OCI-M1 (cell line): ENCODE data around the gene TBL1Y.
"Not testable (repeated sequence)": the region's sequence is repeated elsewhere in the genome, so short reads cannot be mapped to it uniquely, and the experiment has no call there.

ENCODE experiments used
- DNase-seq: peaks from one replicate; lab custom pipeline; 2025; lab: John Stamatoyannopoulos, UW

Gene TBL1Y

DNA sequence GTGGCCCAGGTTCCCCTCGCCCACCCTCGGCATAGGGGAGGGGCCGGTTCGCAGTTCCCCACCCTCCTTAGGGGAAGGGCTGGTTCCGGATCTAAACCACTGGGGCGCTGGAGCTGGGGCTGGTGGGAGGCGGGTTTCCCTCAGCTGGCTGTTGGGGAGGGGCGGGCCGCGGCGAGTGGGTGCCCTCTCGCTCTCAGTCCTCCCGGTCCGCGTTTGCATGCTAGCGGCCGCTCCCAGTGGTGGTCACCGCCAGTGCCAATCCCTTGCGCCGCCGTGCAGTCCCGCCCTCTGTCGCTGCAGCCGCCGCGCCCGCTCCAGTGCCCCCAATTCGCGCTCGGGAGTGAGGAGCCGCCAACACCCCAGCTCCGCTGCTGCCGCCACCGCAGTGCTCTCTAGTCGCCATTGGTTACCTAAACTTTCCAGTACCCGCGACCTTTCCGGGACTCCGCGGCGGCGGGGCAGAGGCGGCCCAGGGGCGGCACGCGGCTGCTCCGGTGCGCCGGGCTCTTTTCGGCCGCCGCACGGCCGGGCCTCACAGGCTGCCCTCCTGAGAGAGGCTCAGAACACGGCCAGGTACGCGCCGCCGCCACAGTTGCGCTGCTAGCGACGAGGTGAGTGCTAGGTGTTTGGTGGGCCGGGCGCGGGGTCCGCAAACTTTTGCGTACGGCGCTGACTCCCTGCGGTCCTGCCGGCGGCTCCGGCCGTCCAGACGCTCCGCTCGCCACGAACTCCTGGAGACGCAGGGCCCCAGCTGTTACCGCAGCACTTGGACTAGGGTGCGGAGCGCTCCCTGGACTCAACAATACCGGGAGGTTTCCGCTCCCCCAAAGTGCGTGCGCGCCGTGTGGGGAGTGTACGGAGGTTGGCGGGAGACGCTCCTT is at the start of gene TBL1Y:
TBL1Y (plus strand) TSS at position 326 of the 881 bp plus-strand sequence. CDS start 114,388 bp downstream, outside the sequence.
- no peak for DNase-seq

DNA sequence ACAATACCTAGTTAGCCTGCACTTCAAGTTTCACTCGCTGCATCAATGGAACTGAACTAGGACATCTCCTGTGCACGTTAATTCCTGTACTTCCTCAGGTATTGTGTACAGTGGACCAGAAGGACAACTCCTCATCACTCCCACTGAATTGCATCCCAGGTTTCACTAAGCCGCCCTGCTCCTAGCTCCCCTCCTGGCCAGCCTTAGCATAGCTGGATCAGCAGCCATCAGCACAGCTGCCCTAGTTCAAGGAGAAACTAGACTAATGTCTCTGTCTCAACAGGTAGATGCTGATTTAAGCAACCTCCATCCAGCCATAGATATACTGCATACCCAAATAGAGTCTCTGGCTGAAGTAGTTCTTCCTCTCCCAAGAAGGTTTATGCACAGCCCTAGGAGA is 16.0 kb upstream of the TBL1Y start:
- no peak for DNase-seq

DNA sequence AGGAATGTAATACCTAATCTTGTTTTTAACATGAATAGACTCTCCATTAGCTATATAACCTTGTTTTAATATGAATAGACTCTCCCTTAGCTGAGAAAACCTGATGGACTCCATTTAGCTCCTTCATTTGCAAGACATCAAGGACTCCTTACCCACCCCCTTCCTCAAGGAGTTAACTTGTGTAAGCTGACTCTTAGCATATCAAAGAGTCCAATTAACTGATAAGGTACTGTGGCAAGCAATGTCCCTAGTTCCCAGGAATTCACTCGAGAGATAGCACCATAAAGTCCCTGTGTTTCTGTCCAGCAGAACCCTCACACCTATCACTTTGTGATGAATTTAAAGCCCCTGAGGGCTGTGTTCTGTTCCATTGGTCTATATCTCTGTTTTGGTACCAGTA is 15.3 kb upstream of the TBL1Y start:
- no peak for DNase-seq

DNA sequence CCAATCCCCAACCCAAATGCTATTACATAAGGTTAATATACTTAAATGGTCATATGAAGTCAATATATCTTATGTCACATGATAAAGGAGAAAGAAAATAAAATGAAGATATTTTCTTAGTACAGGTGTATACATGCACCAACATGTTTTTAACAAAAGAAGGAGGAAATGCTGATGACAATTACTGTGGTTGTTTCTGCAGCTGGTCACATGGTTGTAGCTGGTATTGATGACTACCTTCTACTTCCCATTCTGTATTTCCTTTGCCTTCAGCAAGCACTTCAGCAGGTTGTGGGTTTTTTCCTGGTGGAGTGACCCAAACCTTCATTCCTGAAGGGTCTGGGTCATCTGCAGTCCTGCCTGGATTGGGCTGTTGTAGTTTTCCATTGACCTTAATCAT is 8.4 kb upstream of the TBL1Y start:
- DNase-seq = not testable (repeated sequence)

DNA sequence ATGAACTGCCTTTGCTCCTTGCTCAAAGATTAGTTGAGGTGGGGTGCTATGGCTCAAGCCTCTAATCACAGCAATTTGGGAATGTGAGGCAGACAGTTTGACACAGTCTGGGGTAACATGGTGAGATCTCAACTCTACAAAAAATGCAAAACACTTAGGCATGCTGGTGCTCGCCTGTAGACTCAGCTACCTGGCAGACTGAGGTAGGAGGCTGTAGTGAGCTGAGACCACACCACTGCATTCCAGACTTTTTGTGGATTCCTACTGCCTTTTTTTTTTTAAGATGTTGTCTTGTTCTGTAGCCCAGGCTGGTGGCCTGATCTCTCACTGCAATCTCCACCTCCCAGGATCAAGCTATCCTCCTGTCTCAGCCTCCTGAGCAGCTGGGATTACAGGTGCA is 2.9 kb upstream of the TBL1Y start:
- DNase-seq = no peak

DNA sequence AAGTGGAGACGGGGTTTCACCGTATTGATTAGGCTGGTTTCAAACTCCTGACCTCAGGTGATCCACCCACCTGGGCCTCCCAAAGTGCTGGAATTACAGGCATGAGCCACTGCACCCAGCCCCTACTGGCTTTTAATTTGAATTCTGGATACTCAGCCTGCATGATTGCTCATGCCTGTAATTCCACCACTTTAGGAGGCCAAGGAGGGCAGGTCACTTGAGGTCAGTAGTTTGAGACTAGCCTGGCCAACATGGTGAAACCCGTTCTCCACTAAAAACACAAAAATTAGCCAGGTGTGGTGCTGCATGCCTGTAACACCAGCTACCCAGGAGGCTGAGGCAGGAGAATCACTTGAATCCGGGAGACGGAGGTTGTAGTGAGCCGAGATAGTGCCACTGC is 2.5 kb upstream of the TBL1Y start:
- not testable (repeated sequence) for DNase-seq

DNA sequence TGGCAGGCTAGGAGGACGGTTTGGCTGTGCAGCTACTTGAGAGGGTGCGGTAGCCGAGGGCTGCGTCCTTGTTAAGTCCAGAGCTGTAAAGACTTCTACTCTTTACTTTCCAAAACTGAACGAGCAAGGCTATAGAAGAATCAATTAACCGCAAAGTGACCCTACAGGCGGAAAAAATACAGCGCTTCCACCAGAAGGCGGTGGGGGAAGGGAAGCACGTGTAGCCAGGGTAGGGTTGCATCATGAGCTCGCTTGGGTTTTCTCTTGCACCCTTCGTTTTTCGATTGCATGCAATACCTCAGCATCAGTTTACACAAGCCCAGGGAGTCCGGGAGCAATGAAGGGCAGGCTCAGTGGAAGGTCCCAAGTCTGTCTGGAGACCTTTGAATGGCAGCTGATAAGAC is 1.4 kb upstream of the TBL1Y start:
- no peak for DNase-seq

DNA sequence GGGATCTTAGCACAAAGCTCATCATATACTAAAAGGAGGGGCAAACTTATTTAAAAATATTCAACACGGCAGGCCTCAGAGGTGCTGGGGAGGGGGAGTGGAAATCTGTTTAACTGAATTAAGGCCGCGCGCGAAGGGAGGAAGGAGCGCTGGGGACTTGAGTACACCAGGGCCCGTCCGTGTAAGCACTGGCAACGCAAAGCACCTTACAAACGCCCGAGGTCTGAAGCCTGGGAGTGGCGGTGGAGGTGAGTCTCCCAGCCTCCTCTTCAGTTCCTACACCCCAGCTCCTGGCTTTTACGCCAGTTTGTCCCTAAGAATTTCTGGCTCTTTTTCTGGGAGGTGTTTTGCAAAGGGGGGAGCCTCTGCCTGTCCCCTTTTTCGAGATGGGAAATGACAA is 641 bp upstream of the TBL1Y start:
- no peak for DNase-seq

DNA sequence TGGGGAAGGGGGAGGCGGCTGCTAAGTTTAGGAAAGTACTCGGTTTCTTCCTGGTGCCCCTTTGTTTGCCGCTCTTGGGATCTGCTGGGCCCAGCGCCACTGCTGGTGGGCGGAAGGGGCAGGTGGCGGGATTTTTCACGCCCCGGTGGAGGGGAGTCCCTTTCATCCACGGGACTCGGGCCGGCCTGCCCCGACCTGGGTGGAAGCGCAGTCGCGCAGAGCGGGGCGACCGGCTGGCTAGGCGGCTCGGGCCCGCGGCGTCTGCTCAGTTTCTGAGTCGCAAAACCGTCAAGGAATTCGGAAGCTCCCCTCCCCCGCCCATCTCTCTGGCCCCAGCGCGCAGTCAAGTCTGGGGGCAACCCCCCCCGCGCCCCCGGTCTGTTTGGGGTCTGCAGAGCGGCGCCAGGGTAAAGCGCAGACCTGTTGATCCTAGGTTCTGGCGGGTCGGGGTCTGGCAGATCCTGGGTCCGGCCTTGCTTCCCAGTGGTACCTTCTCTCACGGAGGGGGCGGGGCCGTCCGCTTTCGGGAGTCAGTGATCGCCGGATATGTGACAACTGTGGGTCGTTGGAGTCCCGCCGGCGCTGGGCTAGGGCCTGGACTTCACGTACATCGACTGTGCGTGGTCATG is 870 bp downstream of the TBL1Y start, which contains the start of gene AMELY:
AMELY (minus strand) TSS at position 500 of the 629 bp plus-strand sequence. CDS start 39,144 bp downstream, outside the sequence.
- DNase-seq = no peak

DNA sequence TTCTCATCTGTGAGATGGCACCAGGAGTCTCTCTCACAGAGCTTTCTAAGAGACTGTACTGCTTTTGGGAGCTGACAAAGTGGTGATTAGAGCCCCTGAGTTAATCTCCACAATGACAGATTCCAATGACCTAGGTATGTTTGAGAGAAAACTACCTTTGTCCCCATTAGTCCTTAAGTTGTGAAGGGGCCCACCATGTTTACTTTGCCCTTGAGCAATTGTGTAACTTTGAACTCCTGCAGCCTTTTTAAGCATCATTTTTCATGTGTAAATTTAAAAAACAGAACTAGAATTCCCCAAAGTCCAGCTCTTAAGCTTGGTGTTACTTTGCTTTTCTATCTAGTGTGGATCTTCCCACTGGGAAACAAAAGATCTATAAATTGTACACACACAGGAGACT is 2.9 kb downstream of the TBL1Y start:
- DNase-seq = no peak

DNA sequence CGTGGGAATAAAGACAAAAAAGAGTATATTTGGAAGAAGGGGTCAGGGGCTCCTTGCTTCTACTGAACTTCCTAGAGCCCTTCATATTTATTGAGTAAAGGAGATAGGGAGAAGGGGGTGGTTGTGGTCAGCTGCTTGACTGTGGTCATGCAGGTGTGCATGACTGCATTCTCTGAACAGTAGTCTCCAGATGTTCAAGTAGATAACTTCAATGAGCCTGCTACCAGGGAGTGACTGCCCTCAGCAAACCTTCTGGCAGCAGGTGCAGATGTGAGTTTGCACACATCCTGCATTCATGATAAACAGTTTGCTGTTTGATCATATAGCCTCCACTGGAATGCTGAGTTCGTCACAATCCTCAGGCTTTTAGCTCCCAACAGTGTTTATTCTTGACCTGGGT is 10.6 kb downstream of the TBL1Y start:
- DNase-seq = no peak

DNA sequence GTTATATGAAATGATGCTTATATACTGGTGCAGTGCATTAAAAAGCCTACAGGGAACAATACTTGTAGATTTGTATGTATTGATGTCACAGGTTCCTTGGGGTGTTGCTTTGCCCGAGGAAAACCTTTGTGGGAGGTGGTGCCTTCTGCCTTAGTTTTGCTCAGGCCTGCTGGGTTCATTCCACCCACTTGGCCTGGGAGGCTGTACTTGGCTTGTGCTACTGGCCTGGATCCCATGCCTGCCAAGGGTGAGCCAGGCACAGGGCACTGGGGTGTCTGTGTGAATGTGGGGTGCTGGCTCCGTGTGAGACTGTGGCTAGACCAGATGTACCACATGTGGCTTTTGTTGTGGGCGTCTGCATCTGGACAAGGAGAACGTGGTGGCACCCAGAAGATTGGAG is 17.8 kb downstream of the TBL1Y start:
- DNase-seq = no peak

DNA sequence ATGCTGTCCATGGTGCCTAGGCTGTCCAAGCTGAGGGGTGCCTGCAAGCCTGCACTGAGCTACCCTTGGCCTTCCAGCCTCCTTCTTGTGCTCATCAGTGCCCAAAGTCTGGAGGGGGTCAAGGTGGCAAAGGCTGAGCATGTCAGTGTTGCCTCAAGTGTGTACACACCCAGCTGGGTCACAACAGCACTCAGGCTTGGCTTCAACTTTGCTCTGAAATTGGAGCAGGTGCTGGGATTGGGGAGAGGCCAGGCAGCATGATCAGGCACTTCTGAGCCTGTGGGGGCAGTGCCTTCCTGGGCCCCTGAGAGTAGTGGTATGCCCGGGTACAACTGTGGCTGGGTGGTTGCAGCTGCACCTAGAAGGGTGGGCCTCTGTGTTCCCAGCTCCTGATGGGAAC is 18.7 kb downstream of the TBL1Y start:
- DNase-seq = no peak

DNA sequence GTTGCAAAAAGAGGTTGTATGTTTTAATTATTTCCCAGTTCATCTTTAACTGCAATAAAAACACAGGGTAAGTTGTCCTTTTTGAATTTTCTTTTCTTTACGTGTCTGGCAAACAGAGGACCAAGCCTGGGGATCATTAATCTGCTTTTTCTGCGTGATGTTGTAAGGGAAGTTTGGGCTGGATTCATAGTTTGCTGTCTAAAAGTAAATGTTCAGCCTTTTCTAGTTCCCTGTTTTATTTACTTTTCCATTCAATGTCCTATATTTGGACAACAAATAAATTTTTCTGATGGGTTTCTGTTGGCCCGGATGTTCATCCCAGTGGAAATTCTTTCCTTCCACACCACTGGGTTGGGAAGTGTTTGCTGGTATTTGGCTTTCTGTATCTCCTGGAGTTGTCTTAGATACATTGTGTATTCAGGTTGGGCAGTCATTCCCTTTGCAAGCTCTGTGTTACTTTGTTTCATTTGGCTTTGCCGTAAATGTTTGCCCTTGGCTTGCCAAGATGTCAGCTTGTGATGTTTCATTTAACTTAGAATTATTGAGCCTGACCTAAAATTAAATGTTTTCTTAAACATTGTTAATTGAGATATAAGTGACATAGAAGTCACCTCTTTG is 21.4 kb downstream of the TBL1Y start:
- DNase-seq = no peak

DNA sequence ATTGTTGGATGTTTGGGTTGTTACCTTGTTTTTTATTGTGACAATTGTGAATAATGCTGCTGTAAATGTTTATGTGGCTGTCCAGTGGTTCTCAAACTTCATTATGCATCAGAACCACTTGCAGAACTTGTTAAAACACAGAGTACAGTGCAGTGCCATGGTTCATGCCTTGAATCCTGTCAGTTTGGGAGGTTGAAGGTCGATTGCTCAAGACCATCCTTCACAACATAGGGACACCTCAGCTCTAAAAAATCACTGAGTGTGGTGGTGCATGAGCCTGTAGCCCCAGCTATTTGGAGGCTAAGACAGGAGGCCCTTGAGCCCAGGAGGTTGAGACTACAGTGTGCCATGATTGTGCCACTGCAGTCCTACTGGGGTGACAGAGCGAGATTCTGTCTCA is 25.0 kb downstream of the TBL1Y start:
- DNase-seq = no peak

DNA sequence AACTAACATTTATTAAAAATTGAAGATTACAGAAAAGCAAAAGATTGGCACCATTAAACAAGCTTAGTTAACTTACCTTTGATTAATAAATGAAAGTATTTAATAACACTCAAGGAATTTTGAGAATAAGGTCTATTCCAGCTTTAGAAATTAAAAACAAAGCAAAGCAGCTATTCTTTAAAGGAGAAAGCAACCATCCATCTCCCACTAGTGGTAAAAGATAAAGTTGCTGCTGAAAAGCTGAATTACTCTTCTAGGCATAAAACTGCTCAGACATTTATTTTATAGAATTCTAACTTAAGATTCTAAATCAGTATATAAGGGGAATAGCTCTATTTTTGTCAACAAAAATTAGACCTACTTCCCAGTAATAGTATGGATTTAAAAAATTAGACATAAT is 37.2 kb downstream of the TBL1Y start:
- no peak for DNase-seq

DNA sequence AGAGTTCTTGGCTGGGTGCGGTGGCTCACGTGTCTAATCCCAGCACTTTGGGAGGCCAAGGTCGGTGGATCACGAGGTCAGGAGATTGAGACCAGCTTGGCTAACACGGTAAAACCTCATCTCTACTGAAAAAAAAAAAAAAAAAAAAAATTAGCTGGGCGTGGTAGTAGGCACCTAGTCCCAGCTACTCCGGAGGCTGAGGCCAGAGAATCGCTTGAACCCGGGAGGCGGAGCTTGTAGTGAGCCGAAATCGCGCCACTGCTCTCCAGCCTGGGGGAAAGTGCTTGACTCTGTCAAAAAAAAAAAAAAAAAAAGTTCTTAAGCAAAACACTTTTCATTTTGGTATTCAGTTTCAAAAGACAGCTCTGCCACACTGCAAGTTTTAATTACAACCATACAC is 37.9 kb downstream of the TBL1Y start:
- no peak for DNase-seq

DNA sequence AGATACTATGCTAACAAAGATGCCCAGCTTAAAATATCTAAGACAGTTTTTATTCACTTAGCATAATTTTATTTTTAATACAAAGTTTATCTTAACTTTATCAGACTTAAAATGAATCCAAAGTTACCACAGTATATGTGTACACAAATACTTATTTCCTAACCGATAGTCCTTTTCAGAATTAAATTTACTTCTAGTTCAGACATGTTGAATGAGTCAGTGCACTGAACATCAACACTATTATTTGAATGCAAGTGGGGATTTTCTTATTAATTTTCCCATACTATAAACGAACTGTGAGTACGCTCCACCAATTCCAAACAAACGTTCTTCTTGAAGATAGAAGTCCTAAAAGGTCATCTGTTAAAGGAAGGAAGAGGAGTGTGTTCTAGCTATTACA is 39.5 kb downstream of the TBL1Y start:
- DNase-seq = no peak

DNA sequence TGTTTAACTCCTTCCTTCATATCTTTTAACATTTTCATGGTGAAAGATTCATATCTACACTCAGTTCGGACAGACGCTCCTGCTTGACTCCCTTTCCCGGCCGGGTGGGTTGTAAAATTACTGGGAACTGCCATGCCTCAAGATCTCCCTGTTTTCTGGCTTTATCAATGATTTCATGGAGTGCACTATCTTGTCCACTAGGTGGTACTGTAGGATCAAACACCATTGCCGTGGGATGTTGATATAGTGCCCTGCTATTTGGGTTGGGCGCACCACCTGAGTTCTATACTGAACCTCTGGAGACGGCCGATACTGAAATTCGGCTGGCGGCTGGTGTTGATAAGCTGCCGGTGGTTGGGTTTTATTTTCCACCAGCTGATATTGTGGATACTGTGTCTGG is 54.2 kb downstream of the TBL1Y start:
- DNase-seq = no peak

DNA sequence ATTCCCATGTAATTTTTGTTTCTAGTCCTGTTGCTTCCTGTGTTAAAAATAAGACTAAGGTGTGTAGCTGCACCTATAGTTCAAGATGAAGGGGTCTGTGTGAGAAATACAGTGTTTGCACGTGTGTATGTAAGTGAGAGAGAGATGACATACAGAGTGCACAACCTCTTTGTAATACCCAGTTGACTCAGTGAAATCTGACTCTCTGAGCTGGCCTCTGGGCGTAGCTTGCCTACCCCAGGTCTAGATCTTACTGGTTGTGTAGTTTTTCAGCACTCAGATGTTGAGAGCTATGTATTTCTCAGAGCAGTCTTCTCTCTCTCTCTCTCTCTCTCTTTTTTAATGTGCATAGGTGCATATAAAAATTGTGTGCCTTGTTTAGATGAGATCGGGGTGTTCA is 56.0 kb downstream of the TBL1Y start:
- DNase-seq = no peak

DNA sequence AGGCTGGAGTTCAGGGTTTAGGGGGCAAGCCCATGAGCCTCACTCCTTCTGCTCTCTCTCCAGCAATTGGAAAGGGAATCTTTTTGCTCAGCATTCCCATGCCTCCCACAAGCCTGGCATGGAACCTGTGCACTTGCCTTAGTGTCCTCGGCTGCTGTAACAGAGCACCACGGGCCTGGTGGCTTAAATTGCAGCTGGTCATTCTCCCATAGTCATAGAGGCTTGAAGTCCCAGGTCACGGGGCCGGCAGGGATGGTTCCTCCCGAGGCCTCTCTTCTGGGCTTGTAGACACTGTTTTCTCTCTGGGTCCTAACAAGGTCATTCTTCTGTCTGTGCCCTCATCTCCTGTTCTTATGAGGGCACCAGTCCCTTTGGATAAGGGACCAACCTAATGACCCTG is 57.2 kb downstream of the TBL1Y start:
- DNase-seq = no peak

DNA sequence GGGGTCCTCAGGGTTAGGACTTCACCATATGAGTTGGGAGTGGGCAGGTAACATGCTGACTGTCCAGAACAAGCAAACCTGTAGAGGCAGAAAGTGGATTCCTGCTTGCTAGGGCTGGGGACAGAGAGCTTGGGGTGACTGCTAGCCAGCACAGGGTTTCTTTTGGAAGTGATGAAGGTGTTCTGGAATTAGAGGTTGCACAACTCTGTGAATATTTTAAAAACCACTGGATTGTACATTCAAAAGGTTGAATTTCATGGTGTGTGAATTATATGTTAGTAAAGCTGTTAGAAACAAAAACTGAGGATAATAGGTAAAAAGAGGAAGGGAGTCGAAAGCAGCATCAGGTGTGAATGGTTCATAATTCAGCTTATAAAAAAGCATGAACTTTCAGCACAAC is 57.7 kb downstream of the TBL1Y start:
- no peak for DNase-seq

DNA sequence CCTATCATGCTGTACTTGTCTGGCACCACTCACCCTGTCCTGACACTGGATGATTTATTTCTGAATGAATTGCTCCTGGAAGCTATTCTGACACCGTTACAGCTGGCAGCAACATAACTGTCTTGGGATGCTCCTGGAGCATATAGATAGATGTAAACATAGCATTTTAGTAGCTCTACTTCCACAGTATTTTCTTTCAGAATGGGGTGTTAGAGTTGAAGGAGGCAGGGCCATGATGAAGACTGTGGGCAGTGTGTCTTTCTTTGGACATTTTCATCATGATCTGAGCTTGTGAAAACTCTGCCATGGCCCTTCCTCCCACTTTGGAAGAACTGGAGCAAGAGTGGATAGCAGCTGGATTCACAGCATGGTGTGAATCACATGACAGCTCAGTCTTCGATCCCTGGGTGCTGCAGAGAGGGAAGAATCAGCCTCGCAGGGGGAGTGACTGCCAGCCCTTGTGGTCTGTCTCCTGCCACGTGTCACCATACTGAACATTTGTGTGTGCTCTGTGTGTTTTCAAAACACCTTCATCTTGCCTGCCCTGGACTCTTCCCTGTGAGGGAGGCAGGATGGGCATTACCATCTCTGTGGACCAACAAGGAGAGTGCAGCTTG is 61.9 kb downstream of the TBL1Y start:
- DNase-seq = no peak
